ENCODE data around the gene RND3.

RND3 gene, protein sequence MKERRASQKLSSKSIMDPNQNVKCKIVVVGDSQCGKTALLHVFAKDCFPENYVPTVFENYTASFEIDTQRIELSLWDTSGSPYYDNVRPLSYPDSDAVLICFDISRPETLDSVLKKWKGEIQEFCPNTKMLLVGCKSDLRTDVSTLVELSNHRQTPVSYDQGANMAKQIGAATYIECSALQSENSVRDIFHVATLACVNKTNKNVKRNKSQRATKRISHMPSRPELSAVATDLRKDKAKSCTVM

GRCh38 chr2:150487537-150488429 is at the start of gene RND3:
Gene RND3 (minus strand): TSS chr2:150487667. CDS start chr2:150487417, 250 bp downstream.
- Mint-ChIP-seq H3K36me3 (peaks cover 2% of the 10 kb centered on the region), H3K27me3 (peaks cover 17% of the 10 kb centered on the region), H3K4me1 (peaks cover 9% of the 10 kb centered on the region), H3K9me3 (peaks cover 7% of the 10 kb centered on the region), H3K4me3 (no peak within 1 kb of the TSS), H3K27ac (no peak within 1 kb of the TSS)
- ATAC-seq (ENCODE audit: low read depth) (no peak), DNase-seq (ENCODE audit: low spot score in 2 of 2) (no peak)

DNA sequence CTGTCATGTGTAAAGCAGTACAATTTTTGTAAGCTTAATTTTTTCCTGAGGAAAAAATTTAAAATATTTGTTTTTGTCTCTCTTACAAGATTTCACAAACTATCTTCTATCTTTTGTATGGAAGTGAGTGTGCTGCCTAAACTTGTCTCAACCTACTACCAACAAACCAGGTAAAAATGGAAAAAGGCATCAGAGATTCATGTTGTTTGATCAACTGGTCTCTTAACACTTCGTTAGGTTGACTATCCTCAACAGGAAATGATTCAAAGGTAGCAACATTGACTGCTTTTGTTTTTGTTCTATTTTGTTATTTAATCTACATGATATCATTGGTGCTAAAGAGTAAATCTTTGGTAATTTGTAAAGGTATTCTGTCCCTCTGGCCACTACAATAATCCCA is 47.7 kb upstream of the RND3 start:
- H3K27ac Mint-ChIP-seq: no peak overlapping the region
- DNase-seq (ENCODE audit: low spot score in 2 of 2): no peak
- H3K4me1 Mint-ChIP-seq: no peaks in the 10 kb centered on the region
- no peaks in the 10 kb centered on the region for H3K27me3 Mint-ChIP-seq
- no peak overlapping the region for H3K4me3 Mint-ChIP-seq
- ATAC-seq (ENCODE audit: low read depth): no peak
- H3K9me3 Mint-ChIP-seq: peaks cover 5% of the 10 kb centered on the region
- H3K36me3 Mint-ChIP-seq: no peaks in the 10 kb centered on the region

DNA sequence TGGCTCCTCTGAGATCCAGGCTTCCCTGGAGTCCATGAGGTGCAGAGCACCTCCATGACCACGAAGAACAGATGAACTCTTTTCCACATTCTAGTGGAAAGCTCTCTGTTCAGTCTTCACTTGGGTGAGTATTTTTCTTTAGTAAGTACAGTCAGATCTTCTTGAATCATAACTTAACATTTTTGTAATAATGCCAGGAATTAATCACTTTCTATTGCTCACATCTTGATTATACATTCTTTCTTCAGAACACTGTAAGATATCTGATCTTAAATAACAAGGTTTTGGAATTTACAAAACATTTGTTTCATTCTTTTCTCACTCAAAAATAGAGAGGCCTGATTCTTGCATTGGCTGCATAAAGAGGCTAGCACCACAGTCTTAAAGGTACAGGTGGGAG is 45.4 kb upstream of the RND3 start:
- no peaks in the 10 kb centered on the region for H3K27me3 Mint-ChIP-seq
- no peak overlapping the region for H3K27ac Mint-ChIP-seq
- DNase-seq (ENCODE audit: low spot score in 2 of 2) (no peak), ATAC-seq (ENCODE audit: low read depth) (no peak)
- no peak overlapping the region for H3K4me3 Mint-ChIP-seq
- no peaks in the 10 kb centered on the region for H3K4me1 Mint-ChIP-seq
- no peaks in the 10 kb centered on the region for H3K36me3 Mint-ChIP-seq
- H3K9me3 Mint-ChIP-seq: peaks cover 5% of the 10 kb centered on the region

DNA sequence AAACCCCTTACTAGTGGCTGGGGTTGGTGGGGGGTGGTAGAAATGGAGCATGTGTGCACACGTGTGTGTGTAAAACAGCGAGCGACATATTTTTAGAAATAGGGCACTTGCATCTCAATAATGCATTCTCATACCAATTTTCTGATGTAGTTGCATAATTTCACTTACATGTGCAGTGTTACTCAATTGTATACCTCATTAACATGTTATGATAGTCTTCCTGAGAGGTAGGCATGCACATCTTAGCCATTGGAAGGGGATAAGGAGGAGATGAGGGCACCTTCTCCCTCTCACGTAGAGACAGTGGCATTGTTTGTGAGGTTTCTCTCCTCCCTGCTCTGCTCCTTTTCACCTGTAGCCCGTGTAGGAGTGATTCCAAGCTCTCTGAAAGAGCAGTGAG is 44.6 kb upstream of the RND3 start:
- peaks cover 5% of the 10 kb centered on the region for H3K9me3 Mint-ChIP-seq
- no peaks in the 10 kb centered on the region for H3K36me3 Mint-ChIP-seq
- no peaks in the 10 kb centered on the region for H3K27me3 Mint-ChIP-seq
- ATAC-seq (ENCODE audit: low read depth) (no peak), DNase-seq (ENCODE audit: low spot score in 2 of 2) (no peak)
- H3K4me3 Mint-ChIP-seq: no peak overlapping the region
- H3K27ac Mint-ChIP-seq: no peak overlapping the region
- H3K4me1 Mint-ChIP-seq: no peaks in the 10 kb centered on the region

- Mint-ChIP-seq H3K4me1 (no peaks in the 10 kb centered on the region), H3K4me3 (no peak overlapping the region), H3K9me3 (peaks cover 3% of the 10 kb centered on the region), H3K27me3 (no peaks in the 10 kb centered on the region), H3K36me3 (no peaks in the 10 kb centered on the region), H3K27ac (no peak overlapping the region)
- no peak for ATAC-seq (ENCODE audit: low read depth)
- DNase-seq (ENCODE audit: low spot score in 2 of 2): no peak
Measured at GRCh38 chr2:150531591-150531990, 44.1 kb upstream of the RND3 start.

GRCh38 chr2:150530168-150530567 is 42.7 kb upstream of the RND3 start:
- Mint-ChIP-seq H3K4me1 (no peaks in the 10 kb centered on the region), H3K9me3 (peaks cover under 1% of the 10 kb centered on the region), H3K27me3 (no peaks in the 10 kb centered on the region), H3K36me3 (no peaks in the 10 kb centered on the region), H3K4me3 (no peak overlapping the region), H3K27ac (no peak overlapping the region)
- ATAC-seq (ENCODE audit: low read depth) (no peak), DNase-seq (ENCODE audit: low spot score in 2 of 2) (no peak)

GRCh38 chr2:150528861-150529801 is 41.7 kb upstream of the RND3 start:
- Mint-ChIP-seq H3K36me3 (no peaks in the 10 kb centered on the region), H3K4me3 (no peak overlapping the region), H3K4me1 (no peaks in the 10 kb centered on the region), H3K9me3 (no peaks in the 10 kb centered on the region), H3K27ac (no peak overlapping the region), H3K27me3 (no peaks in the 10 kb centered on the region)
- DNase-seq (ENCODE audit: low spot score in 2 of 2) (no peak), ATAC-seq (ENCODE audit: low read depth) (no peak)

- DNase-seq (ENCODE audit: low spot score in 2 of 2): no peak
- Mint-ChIP-seq H3K9me3 (peaks cover 5% of the 10 kb centered on the region), H3K4me3 (no peak overlapping the region), H3K36me3 (no peaks in the 10 kb centered on the region), H3K27ac (no peak overlapping the region), H3K27me3 (no peaks in the 10 kb centered on the region), H3K4me1 (no peaks in the 10 kb centered on the region)
- ATAC-seq (ENCODE audit: low read depth): no peak
Measured at GRCh38 chr2:150526827-150527226, 39.4 kb upstream of the RND3 start.

- no peak overlapping the region for H3K27ac Mint-ChIP-seq
- H3K4me3 Mint-ChIP-seq: no peak overlapping the region
- no peaks in the 10 kb centered on the region for H3K4me1 Mint-ChIP-seq
- no peaks in the 10 kb centered on the region for H3K36me3 Mint-ChIP-seq
- H3K27me3 Mint-ChIP-seq: no peaks in the 10 kb centered on the region
- DNase-seq (ENCODE audit: low spot score in 2 of 2) (no peak), ATAC-seq (ENCODE audit: low read depth) (no peak)
- peaks cover 8% of the 10 kb centered on the region for H3K9me3 Mint-ChIP-seq
Measured at GRCh38 chr2:150526006-150526405, 38.5 kb upstream of the RND3 start.

- Mint-ChIP-seq H3K36me3 (no peaks in the 10 kb centered on the region), H3K9me3 (peaks cover 8% of the 10 kb centered on the region), H3K4me1 (no peaks in the 10 kb centered on the region), H3K27me3 (no peaks in the 10 kb centered on the region), H3K4me3 (no peak overlapping the region), H3K27ac (no peak overlapping the region)
- ATAC-seq (ENCODE audit: low read depth) (no peak), DNase-seq (ENCODE audit: low spot score in 2 of 2) (no peak)
Measured at GRCh38 chr2:150522269-150522668, 34.8 kb upstream of the RND3 start.

- Mint-ChIP-seq H3K27ac (no peak overlapping the region), H3K4me3 (no peak overlapping the region), H3K36me3 (no peaks in the 10 kb centered on the region)
Measured at GRCh38 chr2:150520887-150521664, 33.6 kb upstream of the RND3 start.

GRCh38 chr2:150520033-150520432 is 32.6 kb upstream of the RND3 start:
- ATAC-seq (ENCODE audit: low read depth) (no peak), DNase-seq (ENCODE audit: low spot score in 2 of 2) (no peak)
- H3K36me3 Mint-ChIP-seq: no peaks in the 10 kb centered on the region
- no peaks in the 10 kb centered on the region for H3K4me1 Mint-ChIP-seq
- H3K27ac Mint-ChIP-seq: no peak overlapping the region
- peaks cover 9% of the 10 kb centered on the region for H3K9me3 Mint-ChIP-seq
- H3K4me3 Mint-ChIP-seq: no peak overlapping the region
- H3K27me3 Mint-ChIP-seq: no peaks in the 10 kb centered on the region

More at GRCh38 chr2:150520887-150521664, 33.6 kb upstream of the RND3 start:
- H3K4me1 Mint-ChIP-seq: no peaks in the 10 kb centered on the region
- no peaks in the 10 kb centered on the region for H3K27me3 Mint-ChIP-seq
- DNase-seq (ENCODE audit: low spot score in 2 of 2): no peak
- ATAC-seq (ENCODE audit: low read depth): no peak
- peaks cover 8% of the 10 kb centered on the region for H3K9me3 Mint-ChIP-seq

DNA sequence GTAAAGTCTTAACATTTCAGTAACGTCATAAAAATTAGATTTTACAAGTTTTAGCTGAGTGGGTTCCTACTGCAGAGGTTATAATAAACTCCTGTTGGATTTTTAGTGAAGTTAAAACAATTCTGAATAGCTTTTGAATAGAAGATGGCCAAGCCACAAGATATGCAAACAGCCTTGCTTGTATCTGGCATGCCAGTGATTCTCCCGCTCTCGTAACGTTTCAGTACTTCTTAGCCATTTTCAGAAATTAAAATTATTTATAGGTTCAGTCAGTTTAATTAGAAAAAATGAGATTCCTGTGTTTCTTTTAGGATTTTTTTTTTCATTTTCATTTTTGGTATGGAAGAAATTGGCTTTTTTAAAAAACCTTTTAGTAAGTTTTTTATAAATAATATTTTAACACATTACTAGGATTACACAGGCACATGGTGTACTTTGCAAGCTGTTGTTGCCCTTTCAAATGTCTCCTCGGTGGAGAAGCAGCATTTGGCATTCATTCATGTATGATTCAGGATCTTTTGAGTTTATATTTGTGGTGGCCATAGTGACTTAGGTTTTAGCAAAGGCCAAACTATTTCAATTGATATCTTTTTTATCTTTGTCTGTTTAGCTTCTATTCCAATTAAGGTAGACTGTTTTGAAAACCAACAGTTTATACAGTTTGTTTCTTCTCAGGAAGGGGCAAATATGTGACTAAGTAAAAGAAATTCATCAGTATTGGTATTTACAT is 30.6 kb upstream of the RND3 start:
- Mint-ChIP-seq H3K9me3 (peaks cover 9% of the 10 kb centered on the region), H3K4me3 (no peak overlapping the region), H3K36me3 (no peaks in the 10 kb centered on the region)

More for the DNA sequence above, 30.6 kb upstream of the RND3 start:
- no peak overlapping the region for H3K27ac Mint-ChIP-seq
- no peaks in the 10 kb centered on the region for H3K27me3 Mint-ChIP-seq
- H3K4me1 Mint-ChIP-seq: no peaks in the 10 kb centered on the region
- DNase-seq (ENCODE audit: low spot score in 2 of 2) (no peak), ATAC-seq (ENCODE audit: low read depth) (no peak)

Measured in memory B cell (primary cell).